Muscle layer of duodenum (tissue), 2 donors: ENCODE data around the gene ST8SIA2.

Source experiments
- H3K27ac ChIP-seq: one replicate; pipeline ENCODE4 v1.7.0; 2013; ENCODE audit warnings: mild to moderate bottlenecking, low read length
- H3K27me3 ChIP-seq: one replicate; pipeline ENCODE4 v1.7.0; 2013; ENCODE audit warnings: low read depth, mild to moderate bottlenecking, control low read depth, low read length
- H3K36me3 ChIP-seq, 2 donors: one replicate each; pipeline ENCODE4 v1.7.0; 2013; ENCODE audit warnings: low read length in 2 of 2, control low read depth in 1 of 2, mild to moderate bottlenecking in 1 of 2; ENCODE audit not compliant: insufficient read depth in 2 of 2, control insufficient read depth in 1 of 2
- H3K4me1 ChIP-seq, 2 donors: one replicate each; pipeline ENCODE4 v1.7.0; 2013; ENCODE audit warnings: low read length in 2 of 2, mild to moderate bottlenecking in 2 of 2, control low read depth in 1 of 2, moderate library complexity in 1 of 2; ENCODE audit not compliant: insufficient read depth in 2 of 2, control insufficient read depth in 1 of 2
- H3K4me3 ChIP-seq, 2 donors: one replicate each; pipeline ENCODE4 v1.7.0; 2013; ENCODE audit warnings: low read length in 2 of 2, low read depth in 1 of 2, mild to moderate bottlenecking in 1 of 2
- H3K9me3 ChIP-seq, 2 donors: one replicate each; pipeline ENCODE4 v1.7.0; 2013; ENCODE audit warnings: low read length in 2 of 2, control low read depth in 1 of 2, mild to moderate bottlenecking in 1 of 2; ENCODE audit not compliant: control insufficient read depth in 1 of 2
- donor health status: healthy.

The ST8SIA2 gene

DNA sequence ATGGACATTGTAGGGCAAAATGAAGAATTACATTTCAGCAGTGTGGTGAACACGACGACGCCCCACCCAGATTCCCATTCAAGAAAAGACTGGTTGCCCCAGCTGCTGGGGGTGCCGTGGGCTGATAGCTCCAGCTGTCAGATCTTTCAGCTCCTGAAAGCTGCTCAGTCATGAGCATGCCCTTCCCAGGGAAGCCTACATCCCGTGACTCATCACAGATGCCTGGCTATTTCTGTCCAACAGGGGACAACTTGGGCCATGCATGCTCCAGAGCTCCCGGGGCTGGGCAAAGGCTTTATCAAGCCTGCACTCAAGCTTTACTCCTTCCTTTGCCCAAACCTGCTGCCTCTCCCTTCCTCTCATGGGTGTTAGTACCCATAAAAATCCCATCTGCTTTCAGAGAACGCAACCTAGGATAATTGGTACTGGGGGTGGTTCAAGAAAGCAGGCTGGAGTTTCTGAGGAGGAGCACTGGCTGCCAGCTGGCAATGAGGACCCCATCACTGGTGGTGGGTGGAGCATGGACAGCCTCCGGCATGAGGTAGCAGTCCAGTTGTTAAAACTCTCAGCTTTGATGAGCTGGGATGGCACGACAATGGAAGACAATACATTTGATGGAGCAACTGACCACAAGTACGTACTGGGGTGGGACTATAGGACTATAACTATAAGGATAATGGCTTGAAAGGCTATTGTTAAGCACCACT, 16.4 kb upstream of the ST8SIA2 start:
- no peak overlapping the region for H3K27ac ChIP-seq
- H3K27me3 ChIP-seq, result no peaks in the 10 kb centered on the region
- H3K4me3 ChIP-seq, result no peak overlapping the region
- peaks cover 0 to 3% of the 10 kb centered on the region in 2 donors for H3K9me3 ChIP-seq
- H3K36me3 ChIP-seq, result no peaks in the 10 kb centered on the region
- no peaks in the 10 kb centered on the region for H3K4me1 ChIP-seq

DNA sequence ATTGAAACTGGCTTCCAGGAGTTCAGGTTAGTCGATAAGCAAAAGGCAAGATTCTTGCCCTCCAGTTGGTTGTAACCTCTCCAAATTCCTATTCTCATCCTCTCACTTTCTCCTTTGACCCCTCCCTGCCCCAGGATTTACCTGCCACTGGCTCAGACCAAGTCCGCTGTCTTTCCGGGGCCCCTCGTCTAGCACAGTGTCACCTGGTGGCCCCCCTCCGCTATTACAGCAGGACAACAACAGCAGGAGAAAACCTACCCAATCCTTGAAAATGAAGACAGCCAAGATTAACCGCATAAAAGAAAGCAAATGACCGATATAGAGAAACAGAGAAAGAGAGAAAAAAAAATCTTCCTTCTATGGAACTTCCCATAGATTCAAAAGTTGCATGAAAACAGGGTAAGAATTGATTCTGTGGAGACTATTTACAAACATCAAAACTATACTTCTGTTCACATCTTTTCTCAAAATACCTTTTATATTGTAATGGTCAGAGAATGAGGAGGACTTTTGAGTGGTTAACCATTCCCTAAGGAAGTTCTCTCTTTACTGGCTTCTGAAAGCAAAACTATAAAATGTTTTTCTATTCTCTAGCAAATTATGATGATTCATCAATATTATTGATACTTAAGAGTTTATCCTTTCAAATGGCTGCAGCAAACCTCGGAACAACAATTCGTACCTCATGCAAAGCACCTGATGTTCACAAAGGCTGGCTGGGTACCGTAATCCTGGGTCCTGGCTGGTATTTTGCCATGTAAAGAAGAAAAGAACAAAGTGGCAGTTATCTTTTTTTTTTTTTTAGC, 10.0 kb upstream of the ST8SIA2 start:
- no peak overlapping the region for H3K27ac ChIP-seq
- H3K4me1 ChIP-seq, result no peaks in the 10 kb centered on the region
- no peaks in the 10 kb centered on the region for H3K36me3 ChIP-seq
- peaks cover 3% of the 10 kb centered on the region for H3K27me3 ChIP-seq
- H3K4me3 ChIP-seq, result no peak overlapping the region
- H3K9me3 ChIP-seq, result peaks cover 0 to 3% of the 10 kb centered on the region in 2 donors

DNA sequence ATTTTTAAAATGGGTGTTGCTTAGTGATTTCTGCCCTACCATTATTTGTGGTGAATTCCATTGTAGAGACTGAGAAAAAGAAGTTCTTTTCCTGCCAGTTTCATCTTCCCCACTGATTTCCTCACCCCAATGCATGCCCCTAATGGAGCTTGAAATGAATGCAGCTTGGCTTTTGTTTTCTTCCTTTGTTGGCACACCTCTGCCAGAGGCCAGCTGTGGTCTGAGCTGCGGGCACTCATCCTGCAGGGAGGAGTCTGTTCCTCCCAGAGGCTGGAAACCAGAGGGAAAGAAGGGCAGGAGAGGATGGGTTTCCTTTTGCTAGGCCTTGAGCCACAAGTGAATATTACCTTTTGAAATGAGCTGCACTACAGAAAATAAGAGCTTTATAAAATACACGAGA, 9.3 kb upstream of the ST8SIA2 start:
- peaks cover 6% of the 10 kb centered on the region for H3K27me3 ChIP-seq
- no peaks in the 10 kb centered on the region for H3K4me1 ChIP-seq
- no peaks in the 10 kb centered on the region for H3K36me3 ChIP-seq
- no peak overlapping the region for H3K4me3 ChIP-seq
- H3K27ac ChIP-seq, result no peak overlapping the region
- H3K9me3 ChIP-seq, result peaks cover 0 to 3% of the 10 kb centered on the region in 2 donors

DNA sequence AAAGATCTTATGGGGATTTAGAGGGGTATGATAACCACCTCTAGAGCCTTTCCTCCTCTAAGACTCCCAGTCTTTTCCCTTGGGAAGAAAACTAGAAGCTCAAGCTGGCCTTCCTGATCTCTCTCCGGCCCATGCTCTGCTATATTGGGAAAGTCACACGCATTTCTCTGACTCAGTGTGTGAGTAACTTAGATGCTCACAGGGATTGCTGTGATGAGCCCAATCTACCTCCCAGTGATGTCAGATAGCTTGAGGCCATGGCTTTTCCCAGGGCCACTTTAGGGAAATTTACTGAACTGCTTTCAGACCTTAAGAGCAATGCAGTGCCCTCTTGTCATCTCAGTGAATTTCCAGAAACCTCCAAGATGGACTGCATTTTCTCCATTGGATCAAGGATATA, 8.6 kb upstream of the ST8SIA2 start:
- Histone ChIP-seq H3K27me3 (peaks cover 6% of the 10 kb centered on the region), H3K36me3 (no peaks in the 10 kb centered on the region), H3K27ac (no peak overlapping the region), H3K9me3 (peaks cover 0 to 3% of the 10 kb centered on the region in 2 donors), H3K4me3 (no peak overlapping the region), H3K4me1 (no peaks in the 10 kb centered on the region)

DNA sequence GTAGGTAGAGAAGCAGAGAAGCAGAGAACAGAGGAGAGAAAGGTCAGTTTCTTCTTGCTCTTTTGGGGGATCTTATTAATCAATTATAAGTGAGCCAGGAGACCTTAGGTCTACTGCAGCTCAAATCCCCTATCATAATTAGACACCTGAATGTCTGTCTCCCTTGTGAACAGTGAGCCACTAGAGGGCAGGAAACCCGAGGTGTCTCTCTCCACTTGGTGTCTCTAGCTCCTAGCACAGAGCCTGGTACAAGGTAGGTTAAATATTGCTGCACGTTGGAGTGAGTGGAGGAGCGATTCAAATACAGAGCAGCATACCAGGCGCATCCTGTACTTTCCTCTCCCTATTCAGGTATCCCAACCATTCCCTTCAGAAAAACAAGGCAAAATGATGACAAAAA, 2.0 kb upstream of the ST8SIA2 start:
- no peak overlapping the region for H3K27ac ChIP-seq
- no peaks in the 10 kb centered on the region for H3K9me3 ChIP-seq
- no peaks in the 10 kb centered on the region for H3K36me3 ChIP-seq
- H3K4me3 ChIP-seq, result no peak overlapping the region
- H3K4me1 ChIP-seq, result peaks cover 0 to 21% of the 10 kb centered on the region in 2 donors
- H3K27me3 ChIP-seq, result peaks cover 40% of the 10 kb centered on the region

DNA sequence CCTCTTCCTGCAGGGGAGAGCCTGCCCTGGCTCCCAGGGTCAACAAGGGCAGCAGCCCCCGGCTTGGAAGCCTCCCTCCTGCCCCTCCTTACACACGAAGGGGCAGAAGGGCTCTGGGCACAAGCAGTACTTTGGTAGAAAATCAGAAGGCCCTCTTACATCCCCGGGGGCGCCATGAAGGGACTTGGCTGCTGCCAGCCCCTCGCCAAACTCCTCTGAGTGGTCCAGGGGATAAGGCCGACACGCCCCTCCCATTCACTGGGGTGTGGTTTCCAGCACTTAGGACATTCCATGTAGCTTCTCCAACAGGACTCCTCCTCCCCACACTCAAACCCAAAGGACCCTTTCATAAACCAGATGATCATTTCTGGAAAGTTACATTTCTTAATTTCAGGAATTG, 1.2 kb upstream of the ST8SIA2 start:
- Histone ChIP-seq H3K27me3 (peaks cover 40% of the 10 kb centered on the region), H3K36me3 (no peaks in the 10 kb centered on the region), H3K27ac (no peak overlapping the region), H3K4me1 (peaks cover 0 to 21% of the 10 kb centered on the region in 2 donors), H3K4me3 (no peak overlapping the region), H3K9me3 (no peaks in the 10 kb centered on the region)

DNA sequence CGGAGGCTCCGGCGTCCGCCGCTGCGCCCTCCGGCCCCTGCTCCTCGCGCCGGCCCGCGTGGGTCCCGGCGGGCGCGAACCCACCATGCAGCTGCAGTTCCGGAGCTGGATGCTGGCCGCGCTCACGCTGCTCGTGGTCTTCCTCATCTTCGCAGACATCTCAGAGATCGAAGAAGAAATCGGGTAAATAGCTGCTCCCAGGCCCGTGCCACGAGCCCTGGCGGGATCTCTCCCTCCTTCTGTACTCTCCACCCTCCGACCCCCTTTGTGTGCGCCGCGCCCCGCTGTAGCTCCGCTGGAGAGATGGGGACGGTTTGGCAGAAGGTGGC, 263 bp downstream of the ST8SIA2 start:
- peaks cover 35% of the 10 kb centered on the region for H3K27me3 ChIP-seq
- H3K4me1 ChIP-seq, result peaks cover 0 to 21% of the 10 kb centered on the region in 2 donors
- H3K27ac ChIP-seq, result no peak overlapping the region
- H3K9me3 ChIP-seq, result no peaks in the 10 kb centered on the region
- no peaks in the 10 kb centered on the region for H3K36me3 ChIP-seq
- peak overlapping the region in 1 of 2 donors; percentile 55 for H3K4me3 ChIP-seq

DNA sequence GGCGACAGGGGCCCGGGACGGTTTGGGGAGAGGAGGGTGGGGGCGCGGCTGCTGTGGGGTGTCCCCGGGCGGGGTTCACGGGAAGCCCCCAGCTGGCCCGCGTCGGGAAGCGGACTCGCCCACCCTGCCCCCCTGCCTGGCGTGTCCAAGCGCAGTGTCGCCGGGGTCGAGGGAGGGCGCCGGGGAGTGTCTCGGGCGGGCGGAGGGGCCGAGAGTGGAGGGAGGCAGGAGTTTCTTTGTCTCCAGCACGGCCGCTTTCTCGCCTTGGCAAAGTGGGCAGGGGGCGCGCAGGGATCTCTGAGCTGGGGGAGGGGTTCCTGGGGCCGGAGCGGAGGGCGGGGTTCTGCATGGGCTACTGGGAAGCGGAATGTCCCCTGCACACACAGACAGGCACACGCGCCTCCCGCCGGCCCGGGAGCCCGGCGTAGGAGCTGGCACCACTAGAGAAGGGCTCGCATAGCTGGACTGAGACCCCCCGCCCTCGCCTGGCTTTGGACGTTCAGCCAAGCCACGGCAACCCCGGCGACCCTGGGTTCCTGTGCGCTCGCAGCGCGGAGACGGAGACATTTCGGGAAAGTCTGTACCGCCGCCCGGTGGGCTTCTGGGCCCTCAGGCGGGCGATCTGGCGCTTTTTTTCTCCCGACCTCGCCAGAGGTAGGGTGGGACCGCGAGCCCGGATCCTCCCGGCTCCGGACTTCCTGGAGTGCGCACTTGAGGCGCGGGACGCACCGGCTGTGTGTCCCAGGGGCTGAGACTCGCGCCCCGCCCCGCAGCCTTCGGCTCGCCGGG, 822 bp downstream of the ST8SIA2 start:
- Histone ChIP-seq H3K4me1 (peaks cover 0 to 21% of the 10 kb centered on the region in 2 donors), H3K27me3 (peaks cover 34% of the 10 kb centered on the region), H3K36me3 (no peaks in the 10 kb centered on the region), H3K9me3 (no peaks in the 10 kb centered on the region), H3K4me3 (peak overlapping the region in 1 of 2 donors; percentile 55), H3K27ac (no peak overlapping the region)

DNA sequence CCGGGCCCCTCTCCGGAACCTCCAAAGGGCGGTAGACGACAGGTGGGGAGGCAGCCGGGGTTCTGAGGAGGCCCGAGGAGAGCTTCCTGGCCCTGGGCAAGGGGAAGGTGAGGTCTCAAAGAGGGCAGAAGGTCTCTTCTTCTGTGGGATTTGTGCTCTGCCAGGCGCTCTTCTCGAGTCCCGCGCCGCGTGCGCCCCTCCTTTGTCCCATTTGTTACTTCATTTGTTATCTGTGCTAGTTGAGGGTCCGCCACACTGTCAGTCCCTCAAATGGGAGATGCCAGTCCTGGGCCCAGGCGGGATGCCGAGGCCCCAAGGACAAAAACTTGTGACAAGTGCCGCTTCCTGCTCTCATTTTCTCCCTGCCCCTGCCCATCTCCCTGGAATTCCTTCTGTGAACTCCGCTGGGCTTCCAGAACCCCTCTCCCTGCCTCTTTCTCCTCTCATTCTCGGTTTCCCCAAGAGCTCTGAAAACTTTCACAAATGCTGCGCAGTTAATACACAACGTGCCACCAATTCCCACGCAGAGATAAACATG, 1.5 kb downstream of the ST8SIA2 start:
- Histone ChIP-seq H3K27ac (no peak overlapping the region), H3K9me3 (no peaks in the 10 kb centered on the region), H3K4me3 (peak overlapping the region in 1 of 2 donors; percentile 55), H3K27me3 (peaks cover 34% of the 10 kb centered on the region), H3K36me3 (no peaks in the 10 kb centered on the region), H3K4me1 (peaks cover 0 to 21% of the 10 kb centered on the region in 2 donors)

DNA sequence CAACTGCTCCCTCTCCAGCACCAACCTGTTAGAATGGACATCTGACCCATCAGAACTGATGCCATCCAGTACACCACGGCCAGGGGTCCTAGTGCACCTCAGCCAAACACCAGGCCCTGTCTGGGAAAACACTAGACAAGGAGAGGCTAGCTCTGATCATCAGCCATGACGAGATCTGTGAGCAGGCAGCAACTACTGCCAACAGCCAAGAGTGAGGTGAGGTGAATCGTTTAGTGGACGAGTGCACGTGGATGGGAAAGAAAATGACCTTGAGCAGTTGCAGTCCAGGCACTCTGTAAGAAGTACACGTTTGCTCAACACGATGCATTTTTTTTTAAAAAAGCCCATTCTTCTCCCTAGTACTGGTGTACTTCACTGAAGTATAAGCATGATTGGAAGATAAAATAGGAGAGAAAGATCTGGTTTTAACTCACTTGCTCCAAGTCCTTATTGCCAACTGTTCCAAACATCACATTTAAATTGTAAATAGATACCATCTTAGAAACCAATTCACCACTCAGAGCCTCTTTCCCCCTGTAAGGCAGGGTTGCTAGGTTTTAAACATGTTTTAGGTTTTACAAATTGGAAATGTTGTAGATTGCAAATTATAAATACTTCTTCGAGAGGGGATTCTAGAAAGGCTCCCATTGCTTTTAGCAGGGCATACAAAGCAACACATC, 5.7 kb downstream of the ST8SIA2 start:
- Histone ChIP-seq H3K27ac (no peak overlapping the region), H3K27me3 (peaks cover 9% of the 10 kb centered on the region)

More for the DNA sequence above, 5.7 kb downstream of the ST8SIA2 start:
- no peak overlapping the region for H3K4me3 ChIP-seq
- H3K36me3 ChIP-seq, result no peaks in the 10 kb centered on the region
- peaks cover 0 to 8% of the 10 kb centered on the region in 2 donors for H3K4me1 ChIP-seq
- no peaks in the 10 kb centered on the region for H3K9me3 ChIP-seq
